Measurements from ENCODE around the gene PRRG4.
"Not testable (repeated sequence)": the region's sequence is repeated elsewhere in the genome, so short reads cannot be mapped to it uniquely, and the experiment has no call there.

PRRG4 gene

GRCh38 chr11:32885556-32885955 lies 55.8 kb downstream of the PRRG4 start:
- DNase-seq (ENCODE audit: low spot score): no peak

- no peak for DNase-seq (ENCODE audit: low spot score)
Measured at GRCh38 chr11:32886180-32886579, 56.5 kb downstream of the PRRG4 start.

- DNase-seq (ENCODE audit: low spot score): not testable (repeated sequence)
Measured at GRCh38 chr11:32887707-32888383, 58.1 kb downstream of the PRRG4 start.

DNA sequence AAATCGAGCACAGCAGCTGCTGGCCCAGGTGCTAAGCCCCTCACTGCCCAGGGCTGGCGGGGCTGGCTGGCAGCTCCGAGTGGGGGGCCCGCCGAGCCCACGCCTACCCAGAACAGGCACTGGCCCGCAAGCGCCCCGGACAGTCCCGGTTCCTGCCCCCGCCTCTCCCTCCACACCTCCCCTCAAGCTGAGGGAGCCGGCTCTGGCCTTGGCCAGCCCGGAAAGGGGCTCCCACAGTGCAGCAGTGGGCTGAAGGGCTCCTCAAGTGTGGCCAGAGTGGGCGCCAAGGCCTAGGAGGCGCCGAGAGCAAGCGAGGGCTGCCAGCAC lies 58.6 kb downstream of the PRRG4 start:
- DNase-seq (ENCODE audit: low spot score): not testable (repeated sequence)

- no peak for DNase-seq (ENCODE audit: low spot score)
Measured at GRCh38 chr11:32888805-32889204, 59.1 kb downstream of the PRRG4 start.

DNA sequence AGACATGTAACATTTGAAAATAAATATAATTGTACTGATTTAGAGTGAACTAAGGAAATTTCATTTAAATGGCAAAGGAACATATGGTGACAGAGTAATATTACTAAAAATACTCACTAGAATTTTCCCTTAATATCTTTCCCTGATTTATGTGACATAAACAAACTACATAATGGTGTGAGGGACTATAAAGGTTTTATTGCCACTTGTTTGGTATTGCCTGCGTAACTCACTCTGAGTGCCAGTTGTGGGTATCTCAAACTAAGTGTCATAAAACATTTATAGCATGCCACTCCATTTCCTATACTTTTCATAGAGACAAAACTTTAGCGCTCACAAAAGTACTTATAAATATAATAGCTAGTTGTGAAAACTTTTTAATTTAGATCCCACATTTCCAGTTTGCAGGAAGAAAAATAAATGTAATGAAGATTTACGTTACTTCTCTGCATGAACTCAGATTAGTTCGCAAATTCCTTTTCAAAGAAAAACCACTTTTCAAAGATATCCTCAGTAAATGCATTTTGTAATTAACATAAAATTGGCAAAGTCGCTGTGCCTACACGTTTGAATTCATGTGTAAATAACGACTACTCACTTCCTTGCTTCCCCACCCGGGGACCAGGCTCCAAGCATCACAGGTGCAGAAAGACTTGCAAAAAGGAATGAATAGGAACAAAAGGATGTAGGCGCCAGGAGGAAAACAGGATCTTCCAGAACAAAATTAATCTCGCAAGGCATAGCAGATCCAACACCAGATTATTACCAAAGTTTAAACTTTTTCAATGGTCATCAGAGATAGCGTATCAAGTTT lies 61.3 kb downstream of the PRRG4 start:
- DNase-seq (ENCODE audit: low spot score): no peak

- DNase-seq (ENCODE audit: low spot score): no peak
Measured at GRCh38 chr11:32891657-32892354, 62.1 kb downstream of the PRRG4 start.

DNA sequence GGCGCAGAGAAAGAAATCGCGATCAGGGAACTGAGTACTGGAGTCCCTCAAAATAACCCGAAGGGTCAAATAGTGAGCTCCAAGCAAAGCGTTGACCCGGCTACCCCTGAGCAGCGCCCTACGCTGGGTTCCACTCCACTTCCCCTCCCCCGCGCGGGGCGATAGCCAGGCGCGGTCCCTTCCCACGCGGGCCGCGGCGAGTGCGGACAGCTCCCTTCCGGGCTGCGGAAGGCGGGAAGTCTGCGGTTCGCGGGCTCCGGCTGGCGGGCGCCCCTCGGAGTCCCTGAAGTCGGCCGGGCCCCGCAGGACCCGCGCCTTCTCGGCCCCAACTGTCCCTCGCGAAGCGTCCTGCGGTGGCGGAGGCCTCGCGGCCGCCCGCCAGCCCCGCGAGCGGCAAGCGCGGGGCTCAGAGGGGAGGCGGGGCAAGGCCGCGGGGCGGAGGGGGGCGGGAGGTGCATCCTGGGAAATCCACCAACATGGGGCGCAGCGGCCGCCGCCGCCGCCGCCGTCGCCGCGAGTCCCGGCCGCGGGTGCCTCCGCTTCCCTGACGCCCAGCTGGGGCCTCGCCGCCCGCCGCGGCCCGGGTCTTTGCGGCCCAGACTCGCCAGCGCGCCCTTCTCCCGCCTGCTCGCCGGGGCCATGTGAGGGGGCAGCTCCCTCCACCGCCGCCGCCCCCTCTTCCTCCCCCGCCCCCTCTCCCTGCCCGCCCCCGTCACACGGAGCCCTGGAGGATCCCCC lies 62.8 kb downstream of the PRRG4 start, which contains the start of gene QSER1:
TSS of gene QSER1 (plus strand) at position 457 of the 738 bp plus-strand sequence. CDS start 315 bp downstream, outside the sequence.
- peak; percentile 62 for DNase-seq (ENCODE audit: low spot score)

- no peak for DNase-seq (ENCODE audit: low spot score)
Measured at GRCh38 chr11:32893093-32893342, 63.3 kb downstream of the PRRG4 start.

- peak; percentile 35 for DNase-seq (ENCODE audit: low spot score)
Measured at GRCh38 chr11:32893343-32894148, 63.8 kb downstream of the PRRG4 start.

GRCh38 chr11:32894149-32894827 lies 64.6 kb downstream of the PRRG4 start:
- DNase-seq (ENCODE audit: low spot score): peak; percentile 31

DNA sequence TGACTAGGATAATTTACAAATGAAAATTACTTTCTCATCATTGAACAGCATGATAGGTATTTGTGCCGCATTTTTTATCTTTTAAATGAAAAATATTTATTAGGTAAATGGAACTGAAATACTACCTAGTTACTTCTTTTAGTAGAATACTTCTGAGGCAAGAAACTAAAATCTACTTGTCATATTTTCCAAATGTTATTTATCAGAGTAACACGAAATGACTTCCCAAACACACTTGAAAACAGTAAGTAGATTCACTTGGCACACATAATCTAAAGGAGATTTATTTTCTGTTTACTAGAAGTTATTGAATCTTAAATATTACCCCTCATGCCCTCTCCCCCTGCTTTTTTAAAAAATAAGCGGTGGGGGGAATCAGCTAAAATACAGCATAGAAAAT lies 65.2 kb downstream of the PRRG4 start:
- DNase-seq (ENCODE audit: low spot score): no peak

DNA sequence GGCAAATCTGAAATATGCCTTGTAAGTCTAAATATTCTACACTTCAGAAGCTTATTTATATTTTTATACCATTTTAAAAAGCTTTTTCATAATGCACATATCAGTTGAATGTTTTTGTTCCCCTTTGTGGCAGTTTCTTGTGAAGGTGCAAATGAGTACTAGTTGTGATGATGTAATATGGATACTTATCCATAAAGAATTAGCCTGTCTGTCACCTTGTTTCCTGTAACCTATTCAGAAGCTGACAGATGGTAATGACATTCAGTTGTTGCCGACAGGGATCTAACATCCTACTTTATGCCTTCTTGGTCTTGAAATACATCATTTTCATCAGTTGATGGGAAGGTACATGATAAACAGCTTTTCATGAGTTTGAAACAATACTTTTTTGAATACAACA lies 65.7 kb downstream of the PRRG4 start:
- no peak for DNase-seq (ENCODE audit: low spot score)

- no peak for DNase-seq (ENCODE audit: low spot score)
Measured at GRCh38 chr11:32897103-32897502, 67.4 kb downstream of the PRRG4 start.

DNA sequence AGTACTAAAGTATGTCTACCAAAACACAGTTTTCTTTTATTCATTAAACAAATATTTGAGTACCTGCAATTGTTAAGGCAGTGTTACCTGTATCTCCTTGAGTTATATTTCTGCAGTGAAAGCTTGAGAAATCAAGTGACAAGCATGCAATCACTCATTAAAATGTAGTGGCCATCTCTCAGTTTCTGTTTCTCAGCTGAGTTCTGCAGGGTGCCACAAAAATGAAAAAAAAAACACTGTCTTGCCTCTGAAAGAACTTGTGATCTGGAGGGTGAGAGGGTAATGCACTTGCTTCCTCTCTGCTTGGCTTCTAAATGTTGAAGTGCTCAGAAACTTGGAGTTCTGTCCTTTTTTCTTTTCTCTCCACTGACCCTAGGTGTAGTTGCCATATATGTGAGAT lies 69.7 kb downstream of the PRRG4 start:
- DNase-seq (ENCODE audit: low spot score): no peak

- DNase-seq (ENCODE audit: low spot score): no peak
Measured at GRCh38 chr11:32902089-32902665, 72.5 kb downstream of the PRRG4 start.

- no peak for DNase-seq (ENCODE audit: low spot score)
Measured at GRCh38 chr11:32905028-32905667, 75.4 kb downstream of the PRRG4 start.

Measured in CD4-positive, alpha-beta T cell treated with Interleukin-2 at 100 ng/mL for 4 hours (primary cell).